ENCODE measurements around the gene SPINK8. TPM values are rescaled to one million over a fixed set of nuclear protein-coding genes. Genes with fewer than 3 reads are reported as not detected.

SPINK8 gene
- total and polyA plus RNA-seq, 12 donors, result not detected

DNA sequence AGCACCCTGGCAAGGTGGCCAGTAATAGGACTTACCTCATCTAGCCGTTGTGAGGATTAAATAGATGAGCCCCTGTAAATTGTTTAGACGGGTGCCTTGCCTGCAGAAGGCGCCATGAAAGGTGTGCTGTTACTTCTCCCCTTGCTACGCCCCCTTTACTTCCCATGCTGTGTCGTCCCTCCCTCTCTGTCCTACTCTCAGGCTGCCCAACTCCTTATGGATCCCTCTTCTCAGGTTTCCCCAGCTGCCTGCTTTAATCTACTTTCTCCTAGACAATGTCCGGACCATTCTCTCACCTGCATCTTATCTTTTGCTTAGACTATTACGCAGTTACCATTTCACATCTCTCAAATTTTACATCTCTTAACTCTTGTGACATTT is 36.9 kb upstream of the SPINK8 start:
- Histone ChIP-seq H3K4me1 (replicated peaks in 1 of 2) (no peaks in the 10 kb centered on the region), H3K36me3 (replicated peaks in 1 of 2) (no peaks in the 10 kb centered on the region), H3K4me3 (no peak overlapping the region), H3K27me3 (no peaks in the 10 kb centered on the region), H3K27ac (no peak overlapping the region), H3K9me3 (replicated peaks in 1 of 3) (no peaks in the 10 kb centered on the region)
- intact Hi-C loops (cut with DNase I), result no loop called here
- no peak for DNase-seq
- 81 to 90% (median 86%) methylated on average over 7 of the region's 7 CpGs for WGBS, 4 donors
- TF ChIP-seq POLR2A (IDR thresholded peaks at IDR 0.05), result no peak
- TF ChIP-seq CTCF (IDR thresholded peaks at IDR 0.05), result no peak

DNA sequence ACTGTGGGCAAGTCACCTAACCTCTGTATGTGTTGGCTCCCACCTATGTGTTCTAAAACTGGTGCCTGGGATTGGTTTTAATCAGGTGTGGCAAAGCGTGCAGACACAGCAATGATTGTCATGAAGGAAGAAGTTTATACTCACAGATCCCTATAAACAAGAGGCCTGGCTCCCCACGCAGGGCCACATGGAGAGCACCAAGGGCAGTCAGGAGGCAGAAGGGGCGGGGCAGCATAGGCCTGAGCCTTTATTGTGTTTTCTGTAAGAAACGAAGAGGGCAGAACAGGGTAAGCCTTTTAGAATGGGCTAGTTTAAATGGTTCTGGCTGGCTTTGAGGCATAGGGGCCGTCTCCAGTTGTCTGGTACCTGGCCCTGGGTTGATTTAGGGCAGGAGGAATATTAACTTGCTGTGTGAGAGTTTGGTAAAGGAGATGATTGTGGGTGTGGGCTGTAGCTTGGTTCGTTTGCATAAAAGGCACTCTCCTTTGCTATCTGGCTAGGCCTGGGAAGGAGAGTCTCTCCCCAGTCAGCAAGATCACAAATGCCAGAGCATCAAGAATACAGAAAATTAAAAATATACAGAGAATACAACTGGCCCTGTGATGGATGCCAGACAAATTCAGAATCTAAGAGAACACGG is 36.4 kb upstream of the SPINK8 start:
- H3K27ac ChIP-seq, result no peak overlapping the region

GRCh38 chr3:48367201-48367600 is 33.7 kb upstream of the SPINK8 start:
- DNase-seq, result peak in 5 of 7 donors; percentile 10 to 66 (median 27)
- no peaks in the 10 kb centered on the region for H3K9me3 ChIP-seq (replicated peaks in 1 of 3)
- no peaks in the 10 kb centered on the region for H3K27me3 ChIP-seq
- no peaks in the 10 kb centered on the region for H3K36me3 ChIP-seq (replicated peaks in 1 of 2)
- H3K27ac ChIP-seq, result no peak overlapping the region
- no peak for TF ChIP-seq CTCF (IDR thresholded peaks at IDR 0.05)
- TF ChIP-seq POLR2A (IDR thresholded peaks at IDR 0.05), result no peak
- no peak overlapping the region for H3K4me3 ChIP-seq
- H3K4me1 ChIP-seq (replicated peaks in 1 of 2), result no peaks in the 10 kb centered on the region
- intact Hi-C loops (cut with DNase I), result no loop called here

More for the DNA sequence above, 36.4 kb upstream of the SPINK8 start:
- Histone ChIP-seq H3K36me3 (replicated peaks in 1 of 2) (no peaks in the 10 kb centered on the region), H3K4me3 (no peak overlapping the region), H3K27me3 (no peaks in the 10 kb centered on the region), H3K4me1 (replicated peaks in 1 of 2) (no peaks in the 10 kb centered on the region), H3K9me3 (replicated peaks in 1 of 3) (no peaks in the 10 kb centered on the region)
- peak in 1 of 7 donors; percentile 2 for DNase-seq
- intact Hi-C loops (cut with DNase I), result no loop called here
- no peak for TF ChIP-seq CTCF (IDR thresholded peaks at IDR 0.05)
- no peak for TF ChIP-seq POLR2A (IDR thresholded peaks at IDR 0.05)
- 65 to 72% (median 68%) methylated on average over 7 of the region's 7 CpGs for WGBS, 4 donors

DNA sequence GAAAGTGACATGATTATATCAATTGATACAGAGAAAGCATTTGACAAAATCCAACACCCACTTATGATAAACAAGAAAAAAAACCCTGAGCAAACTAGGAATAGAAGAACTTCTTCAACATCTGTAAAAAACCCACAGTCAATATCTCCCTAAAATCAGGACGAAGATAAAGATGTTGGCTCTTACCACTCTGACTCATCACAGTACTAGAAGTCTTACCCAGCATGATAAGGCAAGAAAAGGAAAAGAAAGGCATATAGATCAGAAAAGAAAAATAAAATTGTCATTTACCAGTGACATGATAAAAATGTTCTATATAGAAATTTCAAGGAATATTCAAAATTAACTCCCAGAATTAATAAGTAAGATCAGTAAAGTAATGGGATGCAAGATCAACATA is 31.4 kb upstream of the SPINK8 start:
- no peaks in the 10 kb centered on the region for H3K36me3 ChIP-seq (replicated peaks in 1 of 2)
- TF ChIP-seq CTCF (IDR thresholded peaks at IDR 0.05) (no peak), POLR2A (IDR thresholded peaks at IDR 0.05) (no peak)
- no peak for DNase-seq
- H3K4me1 ChIP-seq (replicated peaks in 1 of 2), result no peaks in the 10 kb centered on the region
- intact Hi-C loops (cut with DNase I), result no loop called here
- WGBS, 4 donors, result 36 to 52% (median 46%) methylated on average over 1 of the region's 1 CpG
- H3K27ac ChIP-seq, result no peak overlapping the region
- peaks cover 0 to 4% (median 0%) of the 10 kb centered on the region in 3 donors for H3K9me3 ChIP-seq (replicated peaks in 1 of 3)
- no peaks in the 10 kb centered on the region for H3K27me3 ChIP-seq
- no peak overlapping the region for H3K4me3 ChIP-seq

Measured in adrenal gland (tissue), 12 donors.